ENCODE measurements around the gene POMT2. TPM values are rescaled to one million over a fixed set of nuclear protein-coding genes. Genes with fewer than 3 reads are reported as not detected.

Gene POMT2
- total and polyA plus RNA-seq, 7 experiments from 2014 or later: 0.39 to 15.3 (median 9.2) TPM; not detected in 1

- no peaks in the 10 kb centered on the region for H3K9me3 Mint-ChIP-seq
- ATAC-seq (no peak), DNase-seq (no peak)
- no peak overlapping the region for H3K27ac ChIP-seq (ENCODE audit: low read depth, low read length)
- intact Hi-C loops (cut with micrococcal nuclease): loop anchor here in 1 of 2 donors (10.0 kb wide), 1 partner anchor 1258 kb away; no protein-coding TSS in a partner anchor
- H3K27me3 ChIP-seq (ENCODE audit: control insufficient read depth in 2 of 2, insufficient read depth in 2 of 2, low read length in 2 of 2): no peaks in the 10 kb centered on the region
- H3K9me3 ChIP-seq (ENCODE audit: control insufficient read depth in 2 of 3, low read length in 3 of 3): no peaks in the 10 kb centered on the region
- H3K4me1 Mint-ChIP-seq: peaks cover 0 to 22% (median 6%) of the 10 kb centered on the region in 7 donors
- no peak overlapping the region for H3K27ac Mint-ChIP-seq
- peaks cover 0 to 21% (median 5%) of the 10 kb centered on the region in 5 donors for H3K36me3 Mint-ChIP-seq
- H3K4me3 ChIP-seq (ENCODE audit: low read length): no peak overlapping the region
- no peak overlapping the region for H3K4me3 Mint-ChIP-seq
- ChIA-PET POLR2A (no interaction called here), CTCF (interaction anchor here (1.0 to 1.9 kb wide), 2 partner anchors 9 to 19 kb away, joined by 3 to 10 read pairs; no protein-coding TSS in a partner anchor)
- H3K36me3 ChIP-seq (ENCODE audit: control insufficient read depth in 2 of 3, insufficient read depth in 3 of 3, low read length in 3 of 3): no peaks in the 10 kb centered on the region
- no peaks in the 10 kb centered on the region for H3K27me3 Mint-ChIP-seq
- H3K4me1 ChIP-seq (ENCODE audit: control insufficient read depth in 2 of 2, insufficient read depth in 2 of 2, low read length in 2 of 2): no peaks in the 10 kb centered on the region
These were observed 13.7 kb downstream of the POMT2 start for GRCh38 chr14:77306851-77307496.

GRCh38 chr14:77306416-77306815, 14.3 kb downstream of the POMT2 start:
- no peak for ATAC-seq
- no peaks in the 10 kb centered on the region for H3K9me3 ChIP-seq (ENCODE audit: control insufficient read depth in 2 of 3, low read length in 3 of 3)
- no peak overlapping the region for H3K27ac ChIP-seq (ENCODE audit: low read depth, low read length)
- ChIA-PET POLR2A (no interaction called here), CTCF (interaction anchor here (1.9 kb wide), 1 partner anchor 10 kb away, joined by 10 read pairs; no protein-coding TSS in a partner anchor)
- H3K27me3 ChIP-seq (ENCODE audit: control insufficient read depth in 2 of 2, insufficient read depth in 2 of 2, low read length in 2 of 2): no peaks in the 10 kb centered on the region
- no peaks in the 10 kb centered on the region for H3K4me1 ChIP-seq (ENCODE audit: control insufficient read depth in 2 of 2, insufficient read depth in 2 of 2, low read length in 2 of 2)
- intact Hi-C loops (cut with micrococcal nuclease): loop anchor here in 1 of 2 donors (10.0 kb wide), 1 partner anchor 1258 kb away; no protein-coding TSS in a partner anchor
- H3K36me3 Mint-ChIP-seq: peaks cover 0 to 21% (median 5%) of the 10 kb centered on the region in 5 donors
- H3K27me3 Mint-ChIP-seq: no peaks in the 10 kb centered on the region
- H3K36me3 ChIP-seq (ENCODE audit: control insufficient read depth in 2 of 3, insufficient read depth in 3 of 3, low read length in 3 of 3): no peaks in the 10 kb centered on the region
- no peaks in the 10 kb centered on the region for H3K9me3 Mint-ChIP-seq
- no peak overlapping the region for H3K4me3 ChIP-seq (ENCODE audit: low read length)
- no peak overlapping the region for H3K4me3 Mint-ChIP-seq
- H3K27ac Mint-ChIP-seq: no peak overlapping the region
- H3K4me1 Mint-ChIP-seq: peaks cover 0 to 22% (median 6%) of the 10 kb centered on the region in 7 donors
- no peak for DNase-seq

- Mint-ChIP-seq H3K4me1 (peaks cover 0 to 22% (median 6%) of the 10 kb centered on the region in 7 donors), H3K9me3 (no peaks in the 10 kb centered on the region), H3K36me3 (peaks cover 0 to 21% (median 5%) of the 10 kb centered on the region in 5 donors), H3K27me3 (no peaks in the 10 kb centered on the region), H3K27ac (no peak overlapping the region), H3K4me3 (no peak overlapping the region)
- H3K27ac ChIP-seq (ENCODE audit: low read depth, low read length): no peak overlapping the region
- no peaks in the 10 kb centered on the region for H3K27me3 ChIP-seq (ENCODE audit: control insufficient read depth in 2 of 2, insufficient read depth in 2 of 2, low read length in 2 of 2)
- no peak for ATAC-seq
- DNase-seq: no peak
- intact Hi-C loops (cut with micrococcal nuclease): loop anchor here in 1 of 2 donors (10.0 kb wide), 1 partner anchor 1259 kb away; no protein-coding TSS in a partner anchor
- ChIA-PET CTCF (interaction anchor here (2.3 kb wide), 1 partner anchor 10 kb away, joined by 11 read pairs; no protein-coding TSS in a partner anchor), POLR2A (no interaction called here)
- no peaks in the 10 kb centered on the region for H3K9me3 ChIP-seq (ENCODE audit: control insufficient read depth in 2 of 3, low read length in 3 of 3)
- no peak overlapping the region for H3K4me3 ChIP-seq (ENCODE audit: low read length)
- H3K4me1 ChIP-seq (ENCODE audit: control insufficient read depth in 2 of 2, insufficient read depth in 2 of 2, low read length in 2 of 2): no peaks in the 10 kb centered on the region
- H3K36me3 ChIP-seq (ENCODE audit: control insufficient read depth in 2 of 3, insufficient read depth in 3 of 3, low read length in 3 of 3): no peaks in the 10 kb centered on the region
These were observed 15.0 kb downstream of the POMT2 start for GRCh38 chr14:77305696-77306095.

GRCh38 chr14:77303417-77304156, 17.1 kb downstream of the POMT2 start:
- no peaks in the 10 kb centered on the region for H3K36me3 ChIP-seq (ENCODE audit: control insufficient read depth in 2 of 3, insufficient read depth in 3 of 3, low read length in 3 of 3)
- peak in 1 of 9 donors; percentile 49 for DNase-seq
- peaks cover 0 to 15% (median 0%) of the 10 kb centered on the region in 7 donors for H3K4me1 Mint-ChIP-seq
- no peaks in the 10 kb centered on the region for H3K27me3 Mint-ChIP-seq
- no peaks in the 10 kb centered on the region for H3K9me3 ChIP-seq (ENCODE audit: control insufficient read depth in 2 of 3, low read length in 3 of 3)
- peaks cover 0 to 23% (median 6%) of the 10 kb centered on the region in 5 donors for H3K36me3 Mint-ChIP-seq
- no peaks in the 10 kb centered on the region for H3K9me3 Mint-ChIP-seq
- H3K4me3 ChIP-seq (ENCODE audit: low read length): no peak overlapping the region
- intact Hi-C loops (cut with micrococcal nuclease): loop anchor here (5.0 to 10.0 kb wide), 4 partner anchors 154 to 1294 kb away; partner anchors contain the start of genes AHSA1 (in 1 of the 2) and VIPAS39 (in 1 of the 2)
- no peak overlapping the region for H3K27ac ChIP-seq (ENCODE audit: low read depth, low read length)
- ChIA-PET POLR2A (no interaction called here), CTCF (interaction anchor here (0.5 to 2.3 kb wide), 4 partner anchors 9 to 263 kb away, joined by 3 to 11 read pairs (median 4); no protein-coding TSS in a partner anchor)
- ATAC-seq: peak; percentile 71
- no peaks in the 10 kb centered on the region for H3K27me3 ChIP-seq (ENCODE audit: control insufficient read depth in 2 of 2, insufficient read depth in 2 of 2, low read length in 2 of 2)
- H3K27ac Mint-ChIP-seq: peak overlapping the region in 3 of 9 donors; percentile 9 to 80 (median 50)
- no peaks in the 10 kb centered on the region for H3K4me1 ChIP-seq (ENCODE audit: control insufficient read depth in 2 of 2, insufficient read depth in 2 of 2, low read length in 2 of 2)
- H3K4me3 Mint-ChIP-seq: peak overlapping the region in 1 of 10 donors; percentile 42

- Mint-ChIP-seq H3K4me1 (peaks cover 0 to 15% (median 0%) of the 10 kb centered on the region in 7 donors), H3K9me3 (no peaks in the 10 kb centered on the region), H3K27me3 (no peaks in the 10 kb centered on the region), H3K27ac (peak overlapping the region in 2 of 9 donors; percentile 9 to 80), H3K36me3 (peaks cover 0 to 29% (median 12%) of the 10 kb centered on the region in 5 donors), H3K4me3 (no peak overlapping the region)
- no peak overlapping the region for H3K4me3 ChIP-seq (ENCODE audit: low read length)
- ATAC-seq: peak; percentile 31
- no peak overlapping the region for H3K27ac ChIP-seq (ENCODE audit: low read depth, low read length)
- H3K27me3 ChIP-seq (ENCODE audit: control insufficient read depth in 2 of 2, insufficient read depth in 2 of 2, low read length in 2 of 2): no peaks in the 10 kb centered on the region
- no peaks in the 10 kb centered on the region for H3K4me1 ChIP-seq (ENCODE audit: control insufficient read depth in 2 of 2, insufficient read depth in 2 of 2, low read length in 2 of 2)
- intact Hi-C loops (cut with micrococcal nuclease): loop anchor here (5.0 to 10.0 kb wide), 4 partner anchors 154 to 1294 kb away; partner anchors contain the start of genes AHSA1 (in 1 of the 2) and VIPAS39 (in 1 of the 2)
- peak in 1 of 9 donors; percentile 56 for DNase-seq
- POLR2A ChIA-PET: no interaction called here
- CTCF ChIA-PET: interaction anchor here (0.5 kb wide), 1 partner anchor 263 kb away, joined by 4 read pairs; no protein-coding TSS in a partner anchor
- H3K36me3 ChIP-seq (ENCODE audit: control insufficient read depth in 2 of 3, insufficient read depth in 3 of 3, low read length in 3 of 3): no peaks in the 10 kb centered on the region
- no peaks in the 10 kb centered on the region for H3K9me3 ChIP-seq (ENCODE audit: control insufficient read depth in 2 of 3, low read length in 3 of 3)
These were observed 17.8 kb downstream of the POMT2 start for GRCh38 chr14:77302926-77303325.

GRCh38 chr14:77301103-77301502, 19.6 kb downstream of the POMT2 start:
- peaks cover 0 to 15% (median 0%) of the 10 kb centered on the region in 7 donors for H3K4me1 Mint-ChIP-seq
- ATAC-seq: peak; percentile 62
- no peaks in the 10 kb centered on the region for H3K36me3 ChIP-seq (ENCODE audit: control insufficient read depth in 2 of 3, insufficient read depth in 3 of 3, low read length in 3 of 3)
- no peaks in the 10 kb centered on the region for H3K9me3 Mint-ChIP-seq
- H3K9me3 ChIP-seq (ENCODE audit: control insufficient read depth in 2 of 3, low read length in 3 of 3): no peaks in the 10 kb centered on the region
- H3K27ac Mint-ChIP-seq: no peak overlapping the region
- H3K4me3 ChIP-seq (ENCODE audit: low read length): no peak overlapping the region
- H3K27me3 ChIP-seq (ENCODE audit: control insufficient read depth in 2 of 2, insufficient read depth in 2 of 2, low read length in 2 of 2): no peaks in the 10 kb centered on the region
- intact Hi-C loops (cut with micrococcal nuclease): loop anchor here (1.0 to 10.0 kb wide), 5 partner anchors 15 to 1296 kb away; partner anchors contain the start of genes AHSA1 (in 1 of the 2) and VIPAS39 (in 1 of the 2)
- peak in 8 of 9 donors; percentile 23 to 64 (median 40) for DNase-seq
- ChIA-PET CTCF (interaction anchor here (1.6 kb wide), 1 partner anchor 15 kb away, joined by 4 read pairs; no protein-coding TSS in a partner anchor), POLR2A (no interaction called here)
- H3K4me3 Mint-ChIP-seq: no peak overlapping the region
- no peaks in the 10 kb centered on the region for H3K27me3 Mint-ChIP-seq
- no peak overlapping the region for H3K27ac ChIP-seq (ENCODE audit: low read depth, low read length)
- H3K4me1 ChIP-seq (ENCODE audit: control insufficient read depth in 2 of 2, insufficient read depth in 2 of 2, low read length in 2 of 2): no peaks in the 10 kb centered on the region
- peaks cover 0 to 35% (median 12%) of the 10 kb centered on the region in 5 donors for H3K36me3 Mint-ChIP-seq

All from naive thymus-derived CD4-positive, alpha-beta T cell (primary cell).